Measurements from ENCODE around the gene TMEM170A. TPM values are rescaled to one million over a fixed set of nuclear protein-coding genes. Genes with fewer than 3 reads are reported as not detected.

Gene TMEM170A
- total RNA-seq, 1 experiment from 2014 or later: 45.6 TPM

DNA sequence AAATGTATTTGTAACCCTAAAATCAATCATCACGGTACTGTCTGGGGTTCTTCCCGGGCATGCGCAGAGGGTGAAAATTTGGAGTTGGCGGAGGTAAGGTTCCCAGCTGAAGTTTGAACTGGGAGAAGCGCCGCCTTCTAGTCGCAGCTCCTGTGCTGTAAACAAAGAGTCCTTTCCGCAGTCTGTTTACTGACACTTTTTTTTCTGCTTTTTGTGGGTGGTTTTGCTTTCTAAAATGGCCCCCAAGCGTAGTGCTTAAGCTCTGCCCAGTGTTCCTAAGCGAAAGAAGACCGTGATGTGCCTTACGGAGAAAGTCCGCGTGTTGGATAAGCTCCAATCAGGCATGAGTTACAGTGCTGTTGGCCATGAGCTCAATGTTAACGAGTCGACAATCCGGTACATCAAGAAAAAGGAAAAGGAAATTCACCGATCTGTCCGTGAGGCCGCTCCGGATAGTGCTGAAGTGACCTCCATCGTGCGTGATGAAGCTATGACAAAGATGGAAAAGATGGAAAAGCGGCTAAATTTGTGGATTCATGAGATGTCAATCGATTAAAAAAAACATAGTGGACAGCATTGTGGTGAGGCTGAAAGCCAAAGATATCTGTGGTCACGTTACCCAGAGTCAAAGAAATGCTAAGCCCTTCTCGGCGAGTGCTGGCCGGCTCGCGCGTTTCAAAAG, 30.6 kb downstream of the TMEM170A start (continued):
- TF ChIP-seq, protein P1, sequence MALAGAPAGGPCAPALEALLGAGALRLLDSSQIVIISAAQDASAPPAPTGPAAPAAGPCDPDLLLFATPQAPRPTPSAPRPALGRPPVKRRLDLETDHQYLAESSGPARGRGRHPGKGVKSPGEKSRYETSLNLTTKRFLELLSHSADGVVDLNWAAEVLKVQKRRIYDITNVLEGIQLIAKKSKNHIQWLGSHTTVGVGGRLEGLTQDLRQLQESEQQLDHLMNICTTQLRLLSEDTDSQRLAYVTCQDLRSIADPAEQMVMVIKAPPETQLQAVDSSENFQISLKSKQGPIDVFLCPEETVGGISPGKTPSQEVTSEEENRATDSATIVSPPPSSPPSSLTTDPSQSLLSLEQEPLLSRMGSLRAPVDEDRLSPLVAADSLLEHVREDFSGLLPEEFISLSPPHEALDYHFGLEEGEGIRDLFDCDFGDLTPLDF (CRISPR knock-in tag; IDR thresholded peaks at IDR 0.05): 0 out of 2 replicates have a peak, but pooled peaks have one; percentile 28
- TF ChIP-seq KAT7 (CRISPR knock-in tag; IDR thresholded peaks at IDR 0.05; ENCODE audit: borderline replicate concordance): no peak
- no peak for TF ChIP-seq NFYB (CRISPR knock-in tag; conservative IDR thresholded peaks at IDR 0.05; ENCODE audit: low read depth)
- no peak; the same call in 1 of the 2 replicates for TF ChIP-seq FOXK1 (CRISPR knock-in tag; IDR thresholded peaks at IDR 0.05)
- TF ChIP-seq, protein P2, sequence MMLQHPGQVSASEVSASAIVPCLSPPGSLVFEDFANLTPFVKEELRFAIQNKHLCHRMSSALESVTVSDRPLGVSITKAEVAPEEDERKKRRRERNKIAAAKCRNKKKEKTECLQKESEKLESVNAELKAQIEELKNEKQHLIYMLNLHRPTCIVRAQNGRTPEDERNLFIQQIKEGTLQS (CRISPR knock-in tag; conservative IDR thresholded peaks at IDR 0.05): no peak
- TF ChIP-seq NR2C2 (CRISPR knock-in tag; IDR thresholded peaks at IDR 0.05): no peak
- no peak for TF ChIP-seq NR3C1 (CRISPR knock-in tag; conservative IDR thresholded peaks at IDR 0.05; ENCODE audit: low read depth)
- TF ChIP-seq ZBTB21 (CRISPR knock-in tag; IDR thresholded peaks at IDR 0.05; ENCODE audit: borderline replicate concordance): no peak
- peak; percentile 42; the same call in 1 of the 2 replicates for TF ChIP-seq FOXP1 (CRISPR knock-in tag; IDR thresholded peaks at IDR 0.05; ENCODE audit: borderline replicate concordance)
- TF ChIP-seq TP53 (CRISPR knock-in tag; IDR thresholded peaks at IDR 0.05): 0 out of 2 replicates have a peak, but pooled peaks have one; percentile 27
- no peak for TF ChIP-seq GABPB1 (CRISPR knock-in tag; IDR thresholded peaks at IDR 0.05)
- TF ChIP-seq, protein P3, sequence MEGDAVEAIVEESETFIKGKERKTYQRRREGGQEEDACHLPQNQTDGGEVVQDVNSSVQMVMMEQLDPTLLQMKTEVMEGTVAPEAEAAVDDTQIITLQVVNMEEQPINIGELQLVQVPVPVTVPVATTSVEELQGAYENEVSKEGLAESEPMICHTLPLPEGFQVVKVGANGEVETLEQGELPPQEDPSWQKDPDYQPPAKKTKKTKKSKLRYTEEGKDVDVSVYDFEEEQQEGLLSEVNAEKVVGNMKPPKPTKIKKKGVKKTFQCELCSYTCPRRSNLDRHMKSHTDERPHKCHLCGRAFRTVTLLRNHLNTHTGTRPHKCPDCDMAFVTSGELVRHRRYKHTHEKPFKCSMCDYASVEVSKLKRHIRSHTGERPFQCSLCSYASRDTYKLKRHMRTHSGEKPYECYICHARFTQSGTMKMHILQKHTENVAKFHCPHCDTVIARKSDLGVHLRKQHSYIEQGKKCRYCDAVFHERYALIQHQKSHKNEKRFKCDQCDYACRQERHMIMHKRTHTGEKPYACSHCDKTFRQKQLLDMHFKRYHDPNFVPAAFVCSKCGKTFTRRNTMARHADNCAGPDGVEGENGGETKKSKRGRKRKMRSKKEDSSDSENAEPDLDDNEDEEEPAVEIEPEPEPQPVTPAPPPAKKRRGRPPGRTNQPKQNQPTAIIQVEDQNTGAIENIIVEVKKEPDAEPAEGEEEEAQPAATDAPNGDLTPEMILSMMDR (IDR thresholded peaks at IDR 0.05): no peak
- TF ChIP-seq, protein P4, sequence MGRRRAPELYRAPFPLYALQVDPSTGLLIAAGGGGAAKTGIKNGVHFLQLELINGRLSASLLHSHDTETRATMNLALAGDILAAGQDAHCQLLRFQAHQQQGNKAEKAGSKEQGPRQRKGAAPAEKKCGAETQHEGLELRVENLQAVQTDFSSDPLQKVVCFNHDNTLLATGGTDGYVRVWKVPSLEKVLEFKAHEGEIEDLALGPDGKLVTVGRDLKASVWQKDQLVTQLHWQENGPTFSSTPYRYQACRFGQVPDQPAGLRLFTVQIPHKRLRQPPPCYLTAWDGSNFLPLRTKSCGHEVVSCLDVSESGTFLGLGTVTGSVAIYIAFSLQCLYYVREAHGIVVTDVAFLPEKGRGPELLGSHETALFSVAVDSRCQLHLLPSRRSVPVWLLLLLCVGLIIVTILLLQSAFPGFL (CRISPR knock-in tag; IDR thresholded peaks at IDR 0.05; ENCODE audit: borderline replicate concordance): no peak
- TF ChIP-seq, protein P5, sequence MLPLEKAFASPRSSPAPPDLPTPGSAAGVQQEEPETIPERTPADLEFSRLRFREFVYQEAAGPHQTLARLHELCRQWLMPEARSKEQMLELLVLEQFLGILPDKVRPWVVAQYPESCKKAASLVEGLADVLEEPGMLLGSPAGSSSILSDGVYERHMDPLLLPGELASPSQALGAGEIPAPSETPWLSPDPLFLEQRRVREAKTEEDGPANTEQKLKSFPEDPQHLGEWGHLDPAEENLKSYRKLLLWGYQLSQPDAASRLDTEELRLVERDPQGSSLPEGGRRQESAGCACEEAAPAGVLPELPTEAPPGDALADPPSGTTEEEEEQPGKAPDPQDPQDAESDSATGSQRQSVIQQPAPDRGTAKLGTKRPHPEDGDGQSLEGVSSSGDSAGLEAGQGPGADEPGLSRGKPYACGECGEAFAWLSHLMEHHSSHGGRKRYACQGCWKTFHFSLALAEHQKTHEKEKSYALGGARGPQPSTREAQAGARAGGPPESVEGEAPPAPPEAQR (CRISPR knock-in tag; IDR thresholded peaks at IDR 0.05): no peak

DNA sequence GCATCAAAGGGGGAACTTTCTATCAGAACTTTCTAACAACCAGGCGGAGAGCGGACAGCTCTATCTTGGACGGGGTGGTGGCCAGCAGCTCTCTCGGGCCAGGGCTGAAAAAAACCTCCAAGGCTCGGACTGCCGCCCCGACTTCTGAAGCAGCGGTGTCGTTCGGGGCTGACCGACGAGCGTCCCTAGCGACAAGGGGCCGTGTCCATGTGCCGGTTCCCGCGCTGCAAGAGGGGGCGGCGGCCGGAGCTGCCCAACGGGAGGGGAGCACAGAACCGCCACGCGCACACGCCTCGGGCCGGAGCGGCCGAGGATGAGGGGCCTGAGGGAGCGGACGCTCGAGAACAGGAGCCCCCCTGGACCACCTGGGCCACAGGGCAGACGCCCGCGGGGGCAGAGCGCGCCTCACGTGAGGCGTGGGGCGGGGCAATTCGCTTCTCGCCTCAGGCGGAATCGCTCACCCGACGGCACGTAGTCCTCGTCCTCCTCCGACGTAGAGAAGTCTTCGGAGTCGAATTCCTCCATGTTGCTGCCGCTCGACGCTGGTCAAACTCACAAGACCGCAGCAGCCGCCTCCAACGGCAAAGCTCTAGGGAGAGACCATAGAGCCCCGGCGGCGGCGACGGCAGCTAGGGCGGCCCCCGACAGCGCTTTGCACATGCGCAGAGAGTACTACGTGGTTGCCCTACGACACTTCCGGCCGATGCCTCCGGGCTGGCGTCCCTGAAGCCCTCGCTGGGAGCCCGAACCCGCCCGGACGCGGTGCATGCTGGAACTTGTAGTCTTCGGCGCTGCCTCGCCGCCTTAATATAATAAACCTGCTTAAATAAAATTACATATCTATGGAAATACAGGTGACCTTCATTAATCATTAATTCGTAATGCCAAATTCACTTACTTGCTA, 31.4 kb downstream of the TMEM170A start, which contains the start of gene CFDP1:
CFDP1 (minus strand) TSS at position 676 of the 904 bp plus-strand sequence; CDS start at position 525, 151 bp downstream.
- ATAC-seq (peak; percentile 87), DNase-seq (ENCODE audit: low spot score) (peak; percentile 97)
- TF ChIP-seq, protein P6, sequence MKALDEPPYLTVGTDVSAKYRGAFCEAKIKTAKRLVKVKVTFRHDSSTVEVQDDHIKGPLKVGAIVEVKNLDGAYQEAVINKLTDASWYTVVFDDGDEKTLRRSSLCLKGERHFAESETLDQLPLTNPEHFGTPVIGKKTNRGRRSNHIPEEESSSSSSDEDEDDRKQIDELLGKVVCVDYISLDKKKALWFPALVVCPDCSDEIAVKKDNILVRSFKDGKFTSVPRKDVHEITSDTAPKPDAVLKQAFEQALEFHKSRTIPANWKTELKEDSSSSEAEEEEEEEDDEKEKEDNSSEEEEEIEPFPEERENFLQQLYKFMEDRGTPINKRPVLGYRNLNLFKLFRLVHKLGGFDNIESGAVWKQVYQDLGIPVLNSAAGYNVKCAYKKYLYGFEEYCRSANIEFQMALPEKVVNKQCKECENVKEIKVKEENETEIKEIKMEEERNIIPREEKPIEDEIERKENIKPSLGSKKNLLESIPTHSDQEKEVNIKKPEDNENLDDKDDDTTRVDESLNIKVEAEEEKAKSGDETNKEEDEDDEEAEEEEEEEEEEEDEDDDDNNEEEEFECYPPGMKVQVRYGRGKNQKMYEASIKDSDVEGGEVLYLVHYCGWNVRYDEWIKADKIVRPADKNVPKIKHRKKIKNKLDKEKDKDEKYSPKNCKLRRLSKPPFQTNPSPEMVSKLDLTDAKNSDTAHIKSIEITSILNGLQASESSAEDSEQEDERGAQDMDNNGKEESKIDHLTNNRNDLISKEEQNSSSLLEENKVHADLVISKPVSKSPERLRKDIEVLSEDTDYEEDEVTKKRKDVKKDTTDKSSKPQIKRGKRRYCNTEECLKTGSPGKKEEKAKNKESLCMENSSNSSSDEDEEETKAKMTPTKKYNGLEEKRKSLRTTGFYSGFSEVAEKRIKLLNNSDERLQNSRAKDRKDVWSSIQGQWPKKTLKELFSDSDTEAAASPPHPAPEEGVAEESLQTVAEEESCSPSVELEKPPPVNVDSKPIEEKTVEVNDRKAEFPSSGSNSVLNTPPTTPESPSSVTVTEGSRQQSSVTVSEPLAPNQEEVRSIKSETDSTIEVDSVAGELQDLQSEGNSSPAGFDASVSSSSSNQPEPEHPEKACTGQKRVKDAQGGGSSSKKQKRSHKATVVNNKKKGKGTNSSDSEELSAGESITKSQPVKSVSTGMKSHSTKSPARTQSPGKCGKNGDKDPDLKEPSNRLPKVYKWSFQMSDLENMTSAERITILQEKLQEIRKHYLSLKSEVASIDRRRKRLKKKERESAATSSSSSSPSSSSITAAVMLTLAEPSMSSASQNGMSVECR (CRISPR knock-in tag; IDR thresholded peaks at IDR 0.05; ENCODE audit: borderline replicate concordance): peak; percentile 96
- peak; percentile 90 for TF ChIP-seq ETV6 (CRISPR knock-in tag; IDR thresholded peaks at IDR 0.05)
- peak; percentile 4 for TF ChIP-seq NFYB (CRISPR knock-in tag; conservative IDR thresholded peaks at IDR 0.05; ENCODE audit: low read depth)
- 0 out of 2 replicates have a peak, but pooled peaks have one; percentile 17 for TF ChIP-seq ELF4 (CRISPR knock-in tag; IDR thresholded peaks at IDR 0.05; ENCODE audit: low read depth)
- peak; percentile 95 for TF ChIP-seq FOXP1 (CRISPR knock-in tag; IDR thresholded peaks at IDR 0.05; ENCODE audit: borderline replicate concordance)
- TF ChIP-seq, protein P7, sequence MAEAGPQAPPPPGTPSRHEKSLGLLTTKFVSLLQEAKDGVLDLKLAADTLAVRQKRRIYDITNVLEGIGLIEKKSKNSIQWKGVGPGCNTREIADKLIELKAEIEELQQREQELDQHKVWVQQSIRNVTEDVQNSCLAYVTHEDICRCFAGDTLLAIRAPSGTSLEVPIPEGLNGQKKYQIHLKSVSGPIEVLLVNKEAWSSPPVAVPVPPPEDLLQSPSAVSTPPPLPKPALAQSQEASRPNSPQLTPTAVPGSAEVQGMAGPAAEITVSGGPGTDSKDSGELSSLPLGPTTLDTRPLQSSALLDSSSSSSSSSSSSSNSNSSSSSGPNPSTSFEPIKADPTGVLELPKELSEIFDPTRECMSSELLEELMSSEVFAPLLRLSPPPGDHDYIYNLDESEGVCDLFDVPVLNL (CRISPR knock-in tag; IDR thresholded peaks at IDR 0.05; ENCODE audit: borderline replicate concordance, low read depth): peak; percentile 95
- TF ChIP-seq, protein P8, sequence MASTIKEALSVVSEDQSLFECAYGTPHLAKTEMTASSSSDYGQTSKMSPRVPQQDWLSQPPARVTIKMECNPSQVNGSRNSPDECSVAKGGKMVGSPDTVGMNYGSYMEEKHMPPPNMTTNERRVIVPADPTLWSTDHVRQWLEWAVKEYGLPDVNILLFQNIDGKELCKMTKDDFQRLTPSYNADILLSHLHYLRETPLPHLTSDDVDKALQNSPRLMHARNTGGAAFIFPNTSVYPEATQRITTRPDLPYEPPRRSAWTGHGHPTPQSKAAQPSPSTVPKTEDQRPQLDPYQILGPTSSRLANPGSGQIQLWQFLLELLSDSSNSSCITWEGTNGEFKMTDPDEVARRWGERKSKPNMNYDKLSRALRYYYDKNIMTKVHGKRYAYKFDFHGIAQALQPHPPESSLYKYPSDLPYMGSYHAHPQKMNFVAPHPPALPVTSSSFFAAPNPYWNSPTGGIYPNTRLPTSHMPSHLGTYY (CRISPR knock-in tag; IDR thresholded peaks at IDR 0.05): no peak
- TF ChIP-seq TP53 (CRISPR knock-in tag; IDR thresholded peaks at IDR 0.05): peak; percentile 89

More for the DNA sequence above, 31.4 kb downstream of the TMEM170A start, which contains the start of gene CFDP1:
- Mint-ChIP-seq H3K27me3 (ENCODE audit: low read depth) (peaks cover 8% of the 10 kb centered on the region), H3K4me1 (peaks cover 22% of the 10 kb centered on the region), H3K4me3 (peak within 1 kb of the TSS; percentile 79), H3K27ac (peak within 1 kb of the TSS; percentile 97), H3K9me3 (peaks cover 9% of the 10 kb centered on the region), H3K36me3 (peaks cover 12% of the 10 kb centered on the region)
- ChIA-PET POLR2A (interaction anchor here (0.5 to 1.5 kb wide), 6 partner anchors 15 to 189 kb away, joined by 3 to 9 read pairs (median 4); partner anchors contain the start of genes CHST6 and TMEM231), CTCF (interaction anchor here (1.0 to 2.9 kb wide), 10 partner anchors 32 to 234 kb away, joined by 3 to 20 read pairs (median 5); partner anchors contain the start of genes ADAT1 and TMEM170A)

All from WTC11 (cell line).